Measurements from ENCODE around the gene LRCOL1. TPM values are rescaled to one million over a fixed set of nuclear protein-coding genes. Genes with fewer than 3 reads are reported as not detected.

LRCOL1 gene
- polyA plus RNA-seq, 1 donor, result 0.15 TPM

Other genes with a start within 250 kb of the LRCOL1 start
- 46.6 TPM for gene FBRSL1, start 120.4 kb downstream of the LRCOL1 start, polyA plus RNA-seq (ENCODE audit: insufficient read length)
- not detected for gene P2RX2, start 8.2 kb upstream of the LRCOL1 start, polyA plus RNA-seq (ENCODE audit: insufficient read length)
- 25.9 TPM for gene POLE, start 76.8 kb upstream of the LRCOL1 start, polyA plus RNA-seq (ENCODE audit: insufficient read length)
- gene PXMP2, start 77.0 kb upstream of the LRCOL1 start, polyA plus RNA-seq (ENCODE audit: insufficient read length), result 13.4 TPM
- gene PGAM5, start 100.3 kb upstream of the LRCOL1 start, polyA plus RNA-seq (ENCODE audit: insufficient read length), result 20.7 TPM
- 46.1 TPM for gene ANKLE2, start 151.2 kb upstream of the LRCOL1 start, polyA plus RNA-seq (ENCODE audit: insufficient read length)
- 40.5 TPM for gene GOLGA3, start 218.3 kb upstream of the LRCOL1 start, polyA plus RNA-seq (ENCODE audit: insufficient read length)